ENCODE measurements around the gene C4orf54. TPM values are rescaled to one million over a fixed set of nuclear protein-coding genes. Genes with fewer than 3 reads are reported as not detected.

Gene C4orf54
- total RNA-seq, 6 experiments from 2014 or later, result 0.02 to 0.19 (median 0.12) TPM; not detected in 2

- peaks cover 0 to 10% (median 0%) of the 10 kb centered on the region in 4 donors for H3K4me1 ChIP-seq
- no peaks in the 10 kb centered on the region for H3K9me3 ChIP-seq
- TF ChIP-seq CTCF (IDR thresholded peaks at IDR 0.05) (no peak), POLR2A (IDR thresholded peaks at IDR 0.05) (no peak)
- intact Hi-C loops (cut with DNase I), result no loop called here
- H3K27ac ChIP-seq, result no peak overlapping the region
- ATAC-seq, result no peak
- 95% methylated on average over 3 of the region's 9 CpGs for WGBS (ENCODE audit: insufficient coverage, low coverage, low lambda C conversion rate, missing lambda C conversion rate)
- no peak overlapping the region for H3K4me3 ChIP-seq
- no peaks in the 10 kb centered on the region for H3K36me3 ChIP-seq
- DNase-seq, result no peak
- H3K27me3 ChIP-seq, result no peaks in the 10 kb centered on the region
These were observed 8.4 kb downstream of the C4orf54 start for GRCh38 chr4:99649208-99649607.

GRCh38 chr4:99648321-99648720 lies 9.3 kb downstream of the C4orf54 start:
- DNase-seq, result no peak
- intact Hi-C loops (cut with DNase I), result no loop called here
- WGBS (ENCODE audit: insufficient coverage, low coverage, low lambda C conversion rate, missing lambda C conversion rate), result 64% methylated on average over 1 of the region's 1 CpG
- Histone ChIP-seq H3K4me1 (peaks cover 0 to 15% (median 0%) of the 10 kb centered on the region in 4 donors), H3K36me3 (no peaks in the 10 kb centered on the region), H3K4me3 (no peak overlapping the region), H3K9me3 (no peaks in the 10 kb centered on the region), H3K27ac (no peak overlapping the region), H3K27me3 (no peaks in the 10 kb centered on the region)
- ATAC-seq, result no peak
- TF ChIP-seq POLR2A (IDR thresholded peaks at IDR 0.05) (no peak), CTCF (IDR thresholded peaks at IDR 0.05) (no peak)

- intact Hi-C loops (cut with DNase I), result no loop called here
- ATAC-seq (no peak), DNase-seq (no peak)
- Histone ChIP-seq H3K27me3 (no peaks in the 10 kb centered on the region), H3K4me3 (no peak overlapping the region), H3K4me1 (peaks cover 0 to 23% (median 0%) of the 10 kb centered on the region in 4 donors), H3K36me3 (no peaks in the 10 kb centered on the region), H3K9me3 (no peaks in the 10 kb centered on the region), H3K27ac (no peak overlapping the region)
- no peak for TF ChIP-seq CTCF (IDR thresholded peaks at IDR 0.05)
- TF ChIP-seq POLR2A (IDR thresholded peaks at IDR 0.05), result no peak
- WGBS (ENCODE audit: insufficient coverage, low coverage, low lambda C conversion rate, missing lambda C conversion rate), result 78% methylated on average over 4 of the region's 4 CpGs
These were observed 10.6 kb downstream of the C4orf54 start for GRCh38 chr4:99647071-99647470.

GRCh38 chr4:99645638-99646037 lies 12.0 kb downstream of the C4orf54 start:
- peaks cover 0 to 23% (median 0%) of the 10 kb centered on the region in 4 donors for H3K4me1 ChIP-seq
- TF ChIP-seq CTCF (IDR thresholded peaks at IDR 0.05), result no peak
- no peak for ATAC-seq
- intact Hi-C loops (cut with DNase I), result no loop called here
- H3K27me3 ChIP-seq, result no peaks in the 10 kb centered on the region
- no peak overlapping the region for H3K27ac ChIP-seq
- no peak for DNase-seq
- no peaks in the 10 kb centered on the region for H3K9me3 ChIP-seq
- H3K36me3 ChIP-seq, result no peaks in the 10 kb centered on the region
- H3K4me3 ChIP-seq, result no peak overlapping the region

- Histone ChIP-seq H3K27me3 (no peaks in the 10 kb centered on the region), H3K4me1 (peaks cover 0 to 23% (median 0%) of the 10 kb centered on the region in 4 donors), H3K4me3 (no peak overlapping the region), H3K27ac (no peak overlapping the region), H3K9me3 (no peaks in the 10 kb centered on the region), H3K36me3 (no peaks in the 10 kb centered on the region)
- ATAC-seq (no peak), DNase-seq (no peak)
- 75% methylated on average over 1 of the region's 1 CpG for WGBS (ENCODE audit: insufficient coverage, low coverage, low lambda C conversion rate, missing lambda C conversion rate)
- TF ChIP-seq POLR2A (IDR thresholded peaks at IDR 0.05), result no peak
- no peak for TF ChIP-seq CTCF (IDR thresholded peaks at IDR 0.05)
- intact Hi-C loops (cut with DNase I), result no loop called here
These were observed 12.6 kb downstream of the C4orf54 start for GRCh38 chr4:99645036-99645435.

Data from right lobe of liver (tissue), 6 donors.